T-cell (primary cell): ENCODE data around the gene TP63. TPM values are rescaled to one million over a fixed set of nuclear protein-coding genes. Genes with fewer than 3 reads are reported as not detected.

ENCODE experiments used
- ATAC-seq, 4 experiments: fragments of 200-7000 bp in 3 of 4; fragments of 150-1000 bp in 1 of 4; cut with Tn5 transposase; replicated peaks in 1 of 4; 1 replicate in 3 of 4; 2 replicates in 1 of 4; pipeline ENCODE4 v1.10.0; 2021; ENCODE audit warnings: moderate library complexity in 3 of 4, mild to moderate bottlenecking in 2 of 4, moderate number of reproducible peaks in 1 of 4
- CTCF ChIA-PET, 2 donors: fragments of 300-600 bp; sonication (Branson Sonifier 250); formaldehyde crosslinking; loops; one replicate each; lab custom pipeline; 2022; ENCODE audit warnings: antibody characterized with exemption in 2 of 2; lab: Charles Lee
- POLR2A ChIA-PET, 2 donors: fragments of 300-600 bp; sonication (Branson Sonifier 250); formaldehyde crosslinking; loops; one replicate each; lab custom pipeline; 2022; ENCODE audit warnings: antibody characterized with exemption in 2 of 2; lab: Charles Lee
- DNase-seq, 35 experiments: peaks; one replicate each; pipeline versions ENCODE4 v3.0.0 to v3.0.0-alpha.2; 2013 to 2023
- H3K27ac ChIP-seq: one replicate; pipeline ENCODE4 v1.5.1; 2013; ENCODE audit warnings: low read length
- H3K27me3 ChIP-seq, 2 experiments: replicated peaks in 1 of 2; 1 replicate in 1 of 2; 2 replicates in 1 of 2; pipeline versions ENCODE4 v1.6.1 to v1.7.0; 2013; ENCODE audit warnings: low read length in 1 of 2, mixed read lengths in 1 of 2; ENCODE audit not compliant: control insufficient read depth in 2 of 2, insufficient read depth in 2 of 2; ENCODE audit errors: extremely low read depth in 1 of 2
- H3K36me3 ChIP-seq, 2 donors: 1 replicate in 1 of 2; 2 replicates in 1 of 2; pipeline versions ENCODE4 v1.6.1 to v1.7.0; 2013; ENCODE audit warnings: low read length in 1 of 2; ENCODE audit not compliant: control insufficient read depth in 2 of 2, insufficient read depth in 1 of 2; ENCODE audit errors: extremely low read depth in 1 of 2
- H3K4me1 ChIP-seq, 2 experiments: 1 replicate in 1 of 2; 2 replicates in 1 of 2; pipeline versions ENCODE4 v1.6.1 to v1.7.0; 2013; ENCODE audit warnings: low read length in 2 of 2, mixed read lengths in 1 of 2; ENCODE audit not compliant: insufficient read depth in 2 of 2, control insufficient read depth in 1 of 2; ENCODE audit errors: extremely low read depth in 1 of 2
- H3K4me3 ChIP-seq, 2 donors: 1 replicate in 1 of 2; 2 replicates in 1 of 2; pipeline versions ENCODE4 v1.5.1 to v1.7.0; 2013; ENCODE audit warnings: mild to moderate bottlenecking in 2 of 2, low read length in 1 of 2, moderate library complexity in 1 of 2; ENCODE audit not compliant: control insufficient read depth in 1 of 2; ENCODE audit errors: extremely low read depth in 1 of 2
- H3K9me3 ChIP-seq: 2 replicates; pipeline ENCODE4 v1.7.0; 2013
- H3K27ac Mint-ChIP-seq, 2 donors: one replicate each; pipeline ENCODE4 v1.8.0; 2020 to 2021; ENCODE audit warnings: mild to moderate bottlenecking in 2 of 2, mixed read lengths in 2 of 2
- H3K27me3 Mint-ChIP-seq, 2 donors: one replicate each; pipeline ENCODE4 v1.8.0; 2021 to 2022; ENCODE audit warnings: mixed read lengths in 2 of 2
- H3K36me3 Mint-ChIP-seq: one replicate; pipeline ENCODE4 v1.8.0; 2021; ENCODE audit warnings: mixed read lengths
- H3K4me1 Mint-ChIP-seq, 3 donors: one replicate each; pipeline ENCODE4 v1.8.0; 2020 to 2022; ENCODE audit warnings: mixed read lengths in 3 of 3, mild to moderate bottlenecking in 1 of 3
- H3K4me3 Mint-ChIP-seq, 3 donors: one replicate each; pipeline ENCODE4 v1.8.0; 2020 to 2022; ENCODE audit warnings: mild to moderate bottlenecking in 3 of 3, mixed read lengths in 3 of 3, moderate library complexity in 3 of 3
- H3K9me3 Mint-ChIP-seq, 3 donors: one replicate each; pipeline ENCODE4 v1.8.0; 2020 to 2022; ENCODE audit warnings: mixed read lengths in 3 of 3
- WGBS: methylation state at CpG from one replicate; pipeline ENCODE4 v1.1.5; 2013; ENCODE audit warnings: missing lambda C conversion rate; ENCODE audit not compliant: insufficient coverage; 5-methylcytosine and 5-hydroxymethylcytosine counted together
- total RNA-seq, 35 experiments: library from RNA in 6 of 35; stranded (reverse) in 6 of 35; fragments of 120-200 nt in 1 of 35; gene quantifications; one replicate each; pipeline versions ENCODE4 v1.2.1 to v1.2.4 and lab custom pipeline; 2013 to 2026

Gene TP63
- total RNA-seq, 5 donors from 2014 or later (not counting 1 experiment from before 2014, with no cell fraction given): 0.35 to 0.75 (median 0.62) TPM; not detected in 1

GRCh38 chr3:189727158-189727557 lies 96.0 kb downstream of the TP63 start:
- WGBS: no CpG with 5 or more reads among the region's 1 CpG
- no peak overlapping the region for H3K4me3 Mint-ChIP-seq

DNA sequence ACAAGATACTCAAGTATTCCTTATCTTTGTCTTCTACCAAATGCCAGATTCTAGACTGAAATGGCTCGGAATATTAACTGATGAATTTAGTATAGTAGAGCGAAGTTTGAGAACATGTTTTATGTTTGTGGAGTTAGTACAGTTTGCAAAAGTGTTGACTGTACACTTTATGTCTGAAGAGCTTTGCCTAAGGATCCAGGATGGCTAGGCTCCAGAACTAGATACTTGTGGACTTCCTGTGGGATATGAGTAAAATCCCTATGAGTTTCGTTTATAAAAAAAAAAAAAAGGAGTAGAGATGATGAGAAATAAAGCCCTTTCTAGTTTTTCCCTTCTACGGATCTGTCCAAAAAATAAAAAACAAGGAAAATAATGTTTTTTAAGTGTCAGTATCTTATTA lies 96.7 kb downstream of the TP63 start:
- H3K27ac ChIP-seq: no peak overlapping the region
- Mint-ChIP-seq H3K9me3 (no peaks in the 10 kb centered on the region), H3K4me1 (no peaks in the 10 kb centered on the region), H3K36me3 (no peaks in the 10 kb centered on the region), H3K27me3 (peaks cover 0 to 3% of the 10 kb centered on the region in 2 donors), H3K4me3 (no peak overlapping the region), H3K27ac (no peak overlapping the region)
- H3K4me3 ChIP-seq: no peak overlapping the region
- no peak for ATAC-seq
- H3K27me3 ChIP-seq: no peaks in the 10 kb centered on the region
- DNase-seq: no peak
- no peaks in the 10 kb centered on the region for H3K4me1 ChIP-seq
- no peaks in the 10 kb centered on the region for H3K9me3 ChIP-seq
- no peaks in the 10 kb centered on the region for H3K36me3 ChIP-seq
- ChIA-PET CTCF (no interaction called here), POLR2A (no interaction called here)
- WGBS: 100% methylated on average over 1 of the region's 4 CpGs

More at GRCh38 chr3:189727158-189727557, 96.0 kb downstream of the TP63 start:
- Mint-ChIP-seq H3K27me3 (peaks cover 0 to 3% of the 10 kb centered on the region in 2 donors), H3K9me3 (no peaks in the 10 kb centered on the region), H3K27ac (no peak overlapping the region), H3K36me3 (no peaks in the 10 kb centered on the region), H3K4me1 (no peaks in the 10 kb centered on the region)
- CTCF ChIA-PET: no interaction called here
- DNase-seq: no peak
- ATAC-seq: no peak
- POLR2A ChIA-PET: no interaction called here
- Histone ChIP-seq H3K27me3 (no peaks in the 10 kb centered on the region), H3K4me3 (no peak overlapping the region), H3K27ac (no peak overlapping the region), H3K9me3 (no peaks in the 10 kb centered on the region), H3K4me1 (no peaks in the 10 kb centered on the region), H3K36me3 (no peaks in the 10 kb centered on the region)

DNA sequence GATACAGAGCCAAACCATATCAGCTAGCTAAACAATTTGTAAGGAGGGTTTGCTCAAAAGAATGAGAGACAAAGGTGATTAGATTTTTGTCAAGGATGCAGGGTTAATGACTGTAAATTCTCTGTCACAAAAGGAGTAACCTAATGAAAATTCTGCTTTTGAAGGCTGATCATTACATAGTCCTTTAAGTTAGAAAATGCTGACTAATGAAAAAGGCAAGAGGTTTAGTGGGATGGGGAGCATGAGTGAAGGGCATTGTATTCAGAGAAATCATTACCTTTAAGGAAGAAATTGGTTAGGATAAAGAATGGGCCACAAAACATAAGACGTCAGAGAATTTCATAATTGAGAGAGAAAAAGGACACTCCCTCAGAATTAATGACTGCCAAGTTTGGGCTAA lies 97.7 kb downstream of the TP63 start:
- no peaks in the 10 kb centered on the region for H3K27me3 ChIP-seq
- CTCF ChIA-PET: no interaction called here
- H3K4me1 ChIP-seq: no peaks in the 10 kb centered on the region
- no peaks in the 10 kb centered on the region for H3K4me1 Mint-ChIP-seq
- no CpG with 5 or more reads among the region's 1 CpG for WGBS
- H3K4me3 ChIP-seq: no peak overlapping the region
- no peak overlapping the region for H3K27ac Mint-ChIP-seq
- POLR2A ChIA-PET: no interaction called here
- no peaks in the 10 kb centered on the region for H3K36me3 ChIP-seq
- H3K9me3 ChIP-seq: no peaks in the 10 kb centered on the region
- H3K27ac ChIP-seq: no peak overlapping the region
- H3K36me3 Mint-ChIP-seq: no peaks in the 10 kb centered on the region
- DNase-seq (no peak), ATAC-seq (no peak)
- H3K27me3 Mint-ChIP-seq: peaks cover 0 to 3% of the 10 kb centered on the region in 2 donors
- H3K9me3 Mint-ChIP-seq: no peaks in the 10 kb centered on the region
- no peak overlapping the region for H3K4me3 Mint-ChIP-seq

DNA sequence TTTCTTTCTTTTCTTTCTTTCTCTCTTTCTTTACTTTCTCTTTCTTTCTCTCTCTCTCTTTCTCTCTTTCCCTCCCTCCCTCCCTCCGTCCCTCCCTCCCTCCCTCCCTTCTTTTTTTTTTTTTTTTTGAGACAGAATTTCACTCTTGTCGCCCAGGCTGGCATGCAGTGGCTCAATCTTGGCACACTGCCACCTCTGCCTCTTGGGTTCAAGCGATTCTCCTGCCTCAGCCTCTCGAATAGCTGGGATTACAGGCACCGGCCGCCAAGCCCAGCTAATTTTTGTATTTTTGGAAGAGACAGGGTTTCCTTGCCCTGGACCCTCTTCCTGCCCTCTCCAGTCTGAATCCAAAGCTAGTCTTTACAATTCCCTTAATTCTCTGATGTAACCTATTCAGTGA lies 102.9 kb downstream of the TP63 start:
- Histone ChIP-seq H3K4me1 (no peaks in the 10 kb centered on the region), H3K9me3 (no peaks in the 10 kb centered on the region), H3K36me3 (no peaks in the 10 kb centered on the region), H3K4me3 (no peak overlapping the region), H3K27ac (no peak overlapping the region), H3K27me3 (no peaks in the 10 kb centered on the region)
- H3K9me3 Mint-ChIP-seq: no peaks in the 10 kb centered on the region
- ChIA-PET CTCF (interaction anchor here in 1 of 2 donors (0.5 kb wide), 1 partner anchor 52 kb away, joined by 4 read pairs; no protein-coding TSS in a partner anchor), POLR2A (no interaction called here)
- peaks cover 0 to 1% (median 0%) of the 10 kb centered on the region in 3 donors for H3K4me1 Mint-ChIP-seq
- DNase-seq (no peak), ATAC-seq (no peak)
- WGBS: 79% methylated on average over 2 of the region's 6 CpGs
- H3K27ac Mint-ChIP-seq: no peak overlapping the region
- H3K4me3 Mint-ChIP-seq: no peak overlapping the region
- peaks cover 0 to 3% of the 10 kb centered on the region in 2 donors for H3K27me3 Mint-ChIP-seq
- H3K36me3 Mint-ChIP-seq: no peaks in the 10 kb centered on the region

- Histone ChIP-seq H3K4me1 (no peaks in the 10 kb centered on the region), H3K4me3 (no peak overlapping the region), H3K27me3 (no peaks in the 10 kb centered on the region), H3K9me3 (no peaks in the 10 kb centered on the region), H3K36me3 (no peaks in the 10 kb centered on the region), H3K27ac (no peak overlapping the region)
- ChIA-PET POLR2A (no interaction called here), CTCF (no interaction called here)
- no peaks in the 10 kb centered on the region for H3K27me3 Mint-ChIP-seq
- H3K4me1 Mint-ChIP-seq: peaks cover 0 to 1% (median 0%) of the 10 kb centered on the region in 3 donors
- H3K4me3 Mint-ChIP-seq: no peak overlapping the region
- ATAC-seq (no peak), DNase-seq (no peak)
- H3K9me3 Mint-ChIP-seq: no peaks in the 10 kb centered on the region
- no peaks in the 10 kb centered on the region for H3K36me3 Mint-ChIP-seq
- H3K27ac Mint-ChIP-seq: no peak overlapping the region
Measured at GRCh38 chr3:189735913-189736312, 104.7 kb downstream of the TP63 start.

- H3K4me1 Mint-ChIP-seq: peaks cover 0 to 1% (median 0%) of the 10 kb centered on the region in 3 donors
- no peak overlapping the region for H3K4me3 ChIP-seq
- no peaks in the 10 kb centered on the region for H3K27me3 Mint-ChIP-seq
- no peaks in the 10 kb centered on the region for H3K36me3 Mint-ChIP-seq
- H3K27ac Mint-ChIP-seq: no peak overlapping the region
- H3K27me3 ChIP-seq: no peaks in the 10 kb centered on the region
- ChIA-PET CTCF (no interaction called here), POLR2A (no interaction called here)
- ATAC-seq (no peak), DNase-seq (no peak)
- H3K9me3 ChIP-seq: no peaks in the 10 kb centered on the region
- H3K9me3 Mint-ChIP-seq: no peaks in the 10 kb centered on the region
- H3K36me3 ChIP-seq: no peaks in the 10 kb centered on the region
- H3K4me1 ChIP-seq: no peaks in the 10 kb centered on the region
- no peak overlapping the region for H3K4me3 Mint-ChIP-seq
- 42% methylated on average over 1 of the region's 2 CpGs for WGBS
- no peak overlapping the region for H3K27ac ChIP-seq
Measured at GRCh38 chr3:189737071-189737470, 105.9 kb downstream of the TP63 start.

GRCh38 chr3:189737619-189738018 lies 106.4 kb downstream of the TP63 start:
- Mint-ChIP-seq H3K27me3 (no peaks in the 10 kb centered on the region), H3K9me3 (peaks cover 0 to 5% (median 0%) of the 10 kb centered on the region in 3 donors), H3K4me3 (no peak overlapping the region), H3K4me1 (peaks cover 0 to 1% (median 0%) of the 10 kb centered on the region in 3 donors), H3K36me3 (no peaks in the 10 kb centered on the region), H3K27ac (no peak overlapping the region)
- H3K4me1 ChIP-seq: no peaks in the 10 kb centered on the region
- ChIA-PET CTCF (no interaction called here), POLR2A (no interaction called here)
- no peaks in the 10 kb centered on the region for H3K36me3 ChIP-seq
- ATAC-seq (no peak), DNase-seq (no peak)
- H3K9me3 ChIP-seq: no peaks in the 10 kb centered on the region
- WGBS: no CpG with 5 or more reads among the region's 2 CpGs
- no peaks in the 10 kb centered on the region for H3K27me3 ChIP-seq
- H3K4me3 ChIP-seq: no peak overlapping the region
- no peak overlapping the region for H3K27ac ChIP-seq
